Body of pancreas (tissue), 4 donors: ENCODE results near the gene GULP1.

Source experiments
- CTCF ChIP-seq, 7 experiments: fragments of 450-650 bp in 4 of 7; fragments of 200-600 bp in 3 of 7; sonication (generic) in 3 of 7; IDR thresholded peaks; one replicate each; pipeline ENCODE4 v1.5.1; 2016 to 2019; ENCODE audit warnings: antibody characterized with exemption in 7 of 7
- POLR2A ChIP-seq, 3 donors: fragments of 450-650 bp; IDR thresholded peaks; one replicate each; pipeline ENCODE4 v1.6.1; 2016; ENCODE audit warnings: antibody characterized with exemption in 3 of 3, mild to moderate bottlenecking in 2 of 3

GRCh38 chr2:188309364-188309763 lies 17.7 kb downstream of the GULP1 start:
- no peak for TF ChIP-seq CTCF (IDR thresholded peaks at IDR 0.05)
- no peak for TF ChIP-seq POLR2A (IDR thresholded peaks at IDR 0.05)
